Raji (cell line): ENCODE data around the gene PTPRE.

Experiments
- POLR2A ChIP-seq: IDR thresholded peaks from 2 replicates; pipeline ENCODE4 v1.6.1; 2011; ENCODE audit warnings: low read depth, low read length, control low read depth; ENCODE audit not compliant: insufficient read depth

Gene PTPRE

DNA sequence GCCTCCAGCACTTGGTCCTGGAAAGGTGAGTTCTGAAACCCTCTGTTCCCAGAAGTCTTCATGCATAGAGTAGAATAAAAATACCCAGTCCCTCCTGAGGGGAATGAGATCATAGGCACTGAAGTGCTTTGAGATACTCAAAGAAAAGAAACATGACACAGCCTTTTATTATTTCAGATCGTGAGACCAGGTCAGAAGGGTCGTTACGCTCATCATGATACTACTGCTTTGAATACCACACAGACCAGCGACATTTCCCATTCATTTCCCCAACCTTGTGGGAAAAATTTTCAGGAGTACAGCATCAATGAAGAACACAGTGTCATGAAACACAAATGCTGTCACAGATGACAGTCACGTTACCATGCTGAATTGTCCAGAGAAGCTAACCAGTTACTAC lies 29.2 kb upstream of the PTPRE start:
- TF ChIP-seq POLR2A, result no peak

DNA sequence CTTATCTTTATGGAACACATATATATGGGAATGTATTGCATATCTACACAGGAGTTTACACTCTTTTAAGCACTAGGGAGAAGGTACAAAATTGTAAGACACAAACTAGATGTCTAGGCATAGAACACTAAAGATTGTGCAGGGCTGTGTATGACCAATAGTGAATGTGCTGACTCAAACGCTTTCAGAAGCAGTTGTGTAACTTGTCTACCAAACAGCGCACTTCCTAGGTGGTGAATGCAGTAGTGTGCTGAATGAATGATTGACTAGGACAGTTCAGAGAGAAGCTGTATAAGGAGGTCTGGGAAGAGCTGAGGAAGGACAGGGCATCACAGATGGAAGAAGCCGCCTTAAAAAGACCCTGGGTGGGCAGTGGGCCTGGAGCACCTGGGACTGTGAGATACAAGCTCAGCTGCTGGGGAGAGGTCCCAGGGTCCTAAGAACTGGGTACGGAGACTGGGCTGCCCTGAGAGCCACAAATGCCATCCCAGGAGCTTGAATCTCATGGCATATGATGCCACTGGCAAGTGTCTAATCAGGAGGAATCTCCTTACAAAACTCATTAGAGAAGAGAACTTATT lies 28.3 kb upstream of the PTPRE start:
- no peak for TF ChIP-seq POLR2A

DNA sequence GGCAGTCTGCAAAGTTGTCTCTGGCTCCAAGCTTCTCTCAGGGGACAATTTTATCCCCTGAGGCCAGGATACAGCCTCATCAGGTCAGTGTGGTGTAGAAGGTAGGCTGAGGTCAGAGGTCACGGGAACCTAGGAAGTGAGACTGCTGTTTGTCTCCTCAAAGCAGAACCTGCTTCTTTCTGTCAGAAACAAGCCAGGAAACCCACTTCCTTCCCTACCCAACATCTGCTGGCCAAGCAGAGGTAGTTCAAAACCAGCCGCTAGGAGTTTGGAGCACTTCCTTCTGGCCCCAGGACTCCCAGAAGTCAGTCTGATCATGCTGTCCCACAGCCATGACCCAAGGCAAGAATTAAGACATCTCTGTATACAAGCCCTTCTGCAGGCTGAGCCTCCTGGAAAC lies 26.3 kb upstream of the PTPRE start:
- TF ChIP-seq POLR2A, result no peak

GRCh38 chr10:127881262-127881661 lies 25.6 kb upstream of the PTPRE start:
- no peak for TF ChIP-seq POLR2A

DNA sequence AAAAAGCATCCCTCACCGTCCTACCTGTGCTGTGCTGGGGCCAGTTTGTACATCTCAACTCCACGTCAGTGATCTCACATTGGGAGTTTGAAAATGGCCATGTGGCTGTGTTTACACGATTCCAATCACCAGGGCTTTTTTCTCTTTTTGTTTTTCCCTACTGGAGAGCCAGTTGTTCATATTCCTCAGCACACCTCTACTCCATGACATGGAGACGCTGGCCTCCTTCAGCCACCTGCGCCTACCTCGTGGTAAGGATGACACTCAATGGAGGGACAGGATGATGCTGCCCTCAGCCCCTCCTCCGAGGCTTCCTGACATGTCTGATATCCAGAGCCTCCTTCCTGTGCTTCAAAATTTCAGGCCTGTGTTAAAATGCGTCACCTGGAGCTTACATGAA lies 24.5 kb upstream of the PTPRE start:
- no peak for TF ChIP-seq POLR2A

DNA sequence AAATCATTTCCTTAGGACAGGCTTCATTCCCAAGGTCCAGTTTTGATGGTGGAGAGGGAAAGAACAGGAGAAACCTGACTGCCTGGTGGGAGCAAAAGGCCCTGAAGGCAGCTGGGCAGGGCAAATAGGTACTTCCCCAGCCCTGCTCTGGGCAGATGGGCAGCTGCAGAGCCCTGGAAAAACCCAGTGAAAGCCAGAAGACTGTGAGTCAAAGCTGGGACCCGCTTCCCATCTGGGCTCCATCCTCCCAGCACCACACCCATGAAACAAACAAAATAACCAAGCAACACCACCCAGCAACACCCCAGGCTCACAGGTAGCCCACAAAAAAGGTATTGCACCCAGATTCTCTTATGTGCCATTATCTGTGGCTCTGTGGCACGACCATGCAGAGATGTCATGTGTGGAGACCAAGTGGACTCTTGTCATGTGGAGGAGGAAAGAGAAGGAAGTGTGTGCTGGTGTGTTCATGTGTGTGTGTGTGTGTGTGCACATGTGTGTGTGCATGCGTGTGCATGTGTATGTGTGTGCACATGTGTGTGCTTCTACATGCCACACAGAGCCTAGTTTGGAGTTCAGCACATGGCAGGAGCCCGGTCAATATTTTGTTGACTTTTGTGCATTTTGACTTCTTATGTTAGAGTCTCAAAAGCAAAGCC lies 24.0 kb upstream of the PTPRE start:
- no peak for TF ChIP-seq POLR2A

DNA sequence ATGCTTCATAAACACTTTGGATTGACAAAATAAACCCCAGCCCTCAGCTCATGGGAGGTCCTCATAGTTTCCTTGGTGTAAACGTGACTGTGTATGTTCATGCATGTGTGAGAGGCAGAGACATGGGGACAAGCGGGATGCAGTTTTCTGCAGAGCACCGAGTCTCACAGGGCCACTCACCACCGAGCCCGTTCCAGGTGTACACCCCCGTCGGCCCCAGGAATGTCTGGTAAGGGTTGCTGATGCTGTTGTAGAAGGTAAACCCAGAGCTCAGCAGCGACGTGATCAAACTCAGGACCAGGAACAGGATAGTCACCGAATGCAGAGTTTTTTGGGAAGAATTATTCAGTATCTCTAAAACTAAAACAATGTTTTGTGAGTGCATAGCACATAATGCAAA lies 23.4 kb upstream of the PTPRE start:
- TF ChIP-seq POLR2A, result no peak

GRCh38 chr10:127884501-127884900 lies 22.4 kb upstream of the PTPRE start:
- TF ChIP-seq POLR2A, result no peak

- no peak for TF ChIP-seq POLR2A
Observed at GRCh38 chr10:127886371-127887051, 20.4 kb upstream of the PTPRE start.

DNA sequence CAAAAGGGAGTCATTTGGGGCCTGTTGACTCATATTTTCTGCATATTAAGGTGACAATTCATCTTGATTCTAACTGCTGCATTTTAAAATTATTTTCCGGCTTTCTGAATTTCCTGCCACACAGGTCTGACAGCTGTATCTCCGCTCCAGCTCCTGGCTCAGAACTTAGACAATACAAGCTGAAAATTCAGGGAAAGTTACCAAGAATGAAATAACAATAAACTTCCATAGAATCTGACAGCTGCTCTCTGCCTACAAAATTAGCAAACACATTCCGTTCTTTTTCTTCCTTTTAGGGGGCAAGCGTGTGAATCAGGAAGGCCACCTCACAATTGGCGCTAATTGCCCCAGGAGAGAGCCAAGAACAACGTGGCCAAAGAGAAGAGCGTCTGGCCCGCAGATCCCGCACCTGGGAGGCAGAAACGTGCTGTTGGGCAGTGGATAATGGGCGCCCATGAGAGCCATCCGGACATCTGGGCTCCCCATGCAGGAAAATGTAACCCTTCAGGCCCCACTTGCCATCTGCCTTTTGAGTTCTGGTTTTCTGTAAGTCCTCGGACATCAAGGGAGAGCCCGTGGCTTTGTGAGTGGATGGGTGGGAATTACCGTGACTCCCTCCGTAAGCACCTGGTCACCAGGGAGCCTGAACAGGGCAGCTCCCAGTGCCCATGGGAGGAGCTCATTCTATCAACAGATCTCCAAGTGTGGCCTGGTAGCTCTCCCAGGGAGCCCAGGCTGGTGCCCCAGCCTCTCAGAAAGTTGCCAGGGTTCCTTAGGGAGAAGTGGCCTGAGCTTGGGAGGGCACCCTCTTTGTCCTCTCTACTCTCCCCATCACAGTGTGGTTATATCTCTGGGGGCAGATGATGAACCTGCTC lies 19.1 kb upstream of the PTPRE start:
- TF ChIP-seq POLR2A, result no peak

DNA sequence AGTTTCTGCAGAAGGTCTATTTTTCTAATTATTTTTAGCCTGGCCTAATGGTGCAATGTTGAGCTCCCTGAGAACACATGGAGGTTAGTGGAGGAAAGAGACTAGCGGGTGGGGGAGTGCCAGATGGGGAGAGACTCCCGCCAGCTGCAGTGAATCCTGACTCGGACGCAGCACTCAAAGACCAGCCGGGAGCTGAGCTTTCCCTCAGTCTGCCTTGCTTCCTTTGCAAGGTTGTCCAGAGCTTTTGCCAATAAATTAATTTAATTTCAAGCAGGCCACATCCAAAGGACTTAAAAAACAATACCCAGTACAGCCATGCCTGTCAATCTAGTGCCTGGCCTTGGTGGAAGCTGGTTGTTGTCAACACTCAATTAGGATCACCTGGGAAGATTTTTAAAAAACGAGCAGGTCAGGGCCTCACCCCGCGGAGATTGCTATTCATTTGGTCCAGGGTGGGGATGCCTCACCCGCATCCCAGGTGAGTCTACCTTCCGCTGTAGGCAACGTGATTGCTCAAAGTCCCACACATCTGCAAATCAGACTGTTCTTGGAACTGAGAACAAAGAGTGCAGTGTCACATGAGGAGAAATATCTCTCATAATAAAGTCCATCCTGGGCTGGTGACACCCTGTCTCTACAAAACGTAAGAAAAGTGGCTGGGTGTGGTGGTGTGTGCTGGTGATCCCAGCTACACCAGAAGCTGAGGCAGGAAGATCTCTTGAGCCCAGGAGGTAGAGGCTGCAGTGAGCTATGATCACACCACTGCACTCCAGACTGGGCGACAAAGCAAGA lies 18.2 kb upstream of the PTPRE start:
- no peak for TF ChIP-seq POLR2A

DNA sequence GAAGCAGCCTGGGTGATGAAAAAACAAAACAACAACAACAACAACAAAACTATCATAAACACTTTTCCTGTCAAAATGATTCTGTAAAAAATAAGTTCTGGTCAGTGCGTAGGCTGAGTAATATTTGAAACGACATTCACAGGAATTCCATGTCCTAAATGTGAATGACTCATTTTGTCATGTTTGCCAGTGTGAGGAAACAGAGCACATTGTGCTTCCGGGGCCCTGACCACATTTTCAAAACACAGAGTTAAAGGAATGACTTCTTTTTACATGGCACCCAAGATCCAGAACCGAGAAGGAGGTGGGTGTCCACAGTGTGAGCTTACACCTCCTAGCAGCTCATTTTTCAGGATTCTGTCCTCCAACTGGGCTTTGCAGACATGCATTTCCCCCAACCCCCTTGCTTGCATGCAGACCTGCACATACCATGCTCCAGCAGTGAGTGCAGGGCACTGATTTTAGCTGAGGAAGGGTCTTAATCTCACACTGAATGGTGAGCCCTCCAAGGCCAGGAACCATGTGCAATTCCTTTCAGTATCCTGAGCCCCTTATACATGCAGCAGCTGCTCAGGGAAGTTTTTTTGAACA lies 17.2 kb upstream of the PTPRE start:
- no peak for TF ChIP-seq POLR2A

GRCh38 chr10:127890216-127890615 lies 16.7 kb upstream of the PTPRE start:
- TF ChIP-seq POLR2A, result no peak

GRCh38 chr10:127890832-127891334 lies 16.0 kb upstream of the PTPRE start:
- no peak for TF ChIP-seq POLR2A
